Endothelial cell of umbilical vein (primary cell): ENCODE measurements around the gene CDO1.

Experiments used
- CTCF ChIP-seq, 2 donors: IDR thresholded peaks; 1 replicate in 1 of 2; 2 replicates in 1 of 2; pipeline ENCODE4 v1.5.1; 2011; ENCODE audit warnings: low read length in 2 of 2, mild to moderate bottlenecking in 2 of 2, moderate library complexity in 2 of 2, control low read depth in 1 of 2, inconsistent platforms in 1 of 2, low read depth in 1 of 2; ENCODE audit not compliant: insufficient read depth in 1 of 2; ENCODE audit errors: extremely low read depth in 1 of 2
- MYC ChIP-seq: IDR thresholded peaks from one replicate; pipeline ENCODE4 v1.6.1; 2011; ENCODE audit warnings: mild to moderate bottlenecking, low read depth, low read length

GRCh38 chr5:115815693-115816225, 700 bp downstream of the CDO1 start:
- TF ChIP-seq CTCF (IDR thresholded peaks at IDR 0.05; ENCODE audit: extremely low read depth in 1 of 2, insufficient read depth in 1 of 2, low read depth in 1 of 2, low read length in 2 of 2): no peak
- TF ChIP-seq MYC: no peak
